ENCODE data around the gene ASTN2.

Gene ASTN2

DNA sequence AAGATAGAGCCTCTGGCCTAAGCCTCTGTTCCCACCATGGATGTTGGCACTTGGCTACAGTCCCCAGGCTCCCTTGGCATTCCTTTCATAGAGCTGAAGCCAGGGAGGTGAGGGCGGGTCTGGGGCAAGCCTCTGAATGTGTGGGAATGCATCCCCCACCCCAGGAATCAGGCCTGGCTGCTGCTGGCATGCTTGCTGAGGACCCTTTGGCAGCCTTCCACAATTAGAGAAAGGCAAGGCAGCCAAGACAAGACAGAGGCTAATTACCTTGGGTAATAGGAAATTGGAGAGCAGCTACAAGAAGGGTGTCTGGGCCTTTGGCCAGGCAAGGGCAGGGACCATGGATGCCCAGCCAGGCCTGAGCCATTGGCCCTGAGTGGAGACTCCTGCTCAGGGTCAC is 932.1 kb downstream of the ASTN2 start:
- no peak overlapping the region for H3K9ac ChIP-seq (ENCODE audit: low read length)
- no peak overlapping the region for H3K27ac ChIP-seq (ENCODE audit: low read depth, low read length, poor library complexity, severe bottlenecking)
- no peaks in the 10 kb centered on the region for H3K36me3 ChIP-seq (ENCODE audit: insufficient read depth, low read length)
- H3K79me2 ChIP-seq (ENCODE audit: insufficient read depth, low read length) = no peaks in the 10 kb centered on the region
- H3K9me2 ChIP-seq (ENCODE audit: low read depth, low read length) = no peaks in the 10 kb centered on the region
- no peak overlapping the region for H3K4me2 ChIP-seq (ENCODE audit: low read length)
- no peak overlapping the region for H3K4me3 ChIP-seq (ENCODE audit: low read depth, low read length, poor library complexity, severe bottlenecking)
- no peak overlapping the region for H2AFZ ChIP-seq (ENCODE audit: low read length)
- no peaks in the 10 kb centered on the region for H3K4me1 ChIP-seq (ENCODE audit: insufficient read depth, low read length, severe bottlenecking)
- no peaks in the 10 kb centered on the region for H3F3A ChIP-seq (ENCODE audit: insufficient read depth, low read length)
- H4K20me1 ChIP-seq (ENCODE audit: insufficient read depth, low read length) = no peaks in the 10 kb centered on the region
- no peaks in the 10 kb centered on the region for H3K27me3 ChIP-seq (ENCODE audit: insufficient read depth, low read length)
- H3K9me3 ChIP-seq (ENCODE audit: low read length) = no peaks in the 10 kb centered on the region
- no peak for TF ChIP-seq EZH2 (IDR thresholded peaks at IDR 0.05; ENCODE audit: borderline replicate concordance, low read length)
- TF ChIP-seq, protein P1, sequence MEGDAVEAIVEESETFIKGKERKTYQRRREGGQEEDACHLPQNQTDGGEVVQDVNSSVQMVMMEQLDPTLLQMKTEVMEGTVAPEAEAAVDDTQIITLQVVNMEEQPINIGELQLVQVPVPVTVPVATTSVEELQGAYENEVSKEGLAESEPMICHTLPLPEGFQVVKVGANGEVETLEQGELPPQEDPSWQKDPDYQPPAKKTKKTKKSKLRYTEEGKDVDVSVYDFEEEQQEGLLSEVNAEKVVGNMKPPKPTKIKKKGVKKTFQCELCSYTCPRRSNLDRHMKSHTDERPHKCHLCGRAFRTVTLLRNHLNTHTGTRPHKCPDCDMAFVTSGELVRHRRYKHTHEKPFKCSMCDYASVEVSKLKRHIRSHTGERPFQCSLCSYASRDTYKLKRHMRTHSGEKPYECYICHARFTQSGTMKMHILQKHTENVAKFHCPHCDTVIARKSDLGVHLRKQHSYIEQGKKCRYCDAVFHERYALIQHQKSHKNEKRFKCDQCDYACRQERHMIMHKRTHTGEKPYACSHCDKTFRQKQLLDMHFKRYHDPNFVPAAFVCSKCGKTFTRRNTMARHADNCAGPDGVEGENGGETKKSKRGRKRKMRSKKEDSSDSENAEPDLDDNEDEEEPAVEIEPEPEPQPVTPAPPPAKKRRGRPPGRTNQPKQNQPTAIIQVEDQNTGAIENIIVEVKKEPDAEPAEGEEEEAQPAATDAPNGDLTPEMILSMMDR (IDR thresholded peaks at IDR 0.05; ENCODE audit: low read length) = no peak

DNA sequence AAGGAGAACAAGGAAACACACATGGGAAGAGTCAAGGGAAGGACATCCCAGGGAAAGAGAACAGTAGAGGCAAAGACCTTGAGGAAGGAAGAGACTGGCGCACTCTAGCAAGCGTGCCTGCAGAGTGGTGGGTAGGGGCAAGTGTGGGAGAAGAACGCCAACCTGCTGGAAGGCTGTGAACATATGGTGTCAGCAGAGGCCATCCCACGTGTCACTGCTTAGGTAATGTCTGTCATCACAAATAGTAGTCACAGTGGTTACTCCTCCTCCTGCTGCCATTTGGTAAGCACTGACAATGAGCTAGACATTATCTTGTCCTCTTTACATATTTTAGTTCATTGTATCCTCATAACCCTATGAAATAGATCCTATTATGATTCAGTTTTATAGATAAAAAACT is 934.2 kb downstream of the ASTN2 start:
- Histone ChIP-seq H3K9me3 (ENCODE audit: low read length) (no peaks in the 10 kb centered on the region), H3K9me2 (ENCODE audit: low read depth, low read length) (no peaks in the 10 kb centered on the region), H3K4me1 (ENCODE audit: insufficient read depth, low read length, severe bottlenecking) (no peaks in the 10 kb centered on the region), H3K4me3 (ENCODE audit: low read depth, low read length, poor library complexity, severe bottlenecking) (no peak overlapping the region), H3K4me2 (ENCODE audit: low read length) (no peak overlapping the region), H3F3A (ENCODE audit: insufficient read depth, low read length) (no peaks in the 10 kb centered on the region), H3K27me3 (ENCODE audit: insufficient read depth, low read length) (no peaks in the 10 kb centered on the region), H3K36me3 (ENCODE audit: insufficient read depth, low read length) (no peaks in the 10 kb centered on the region), H2AFZ (ENCODE audit: low read length) (no peak overlapping the region), H3K79me2 (ENCODE audit: insufficient read depth, low read length) (no peaks in the 10 kb centered on the region), H3K9ac (ENCODE audit: low read length) (no peak overlapping the region), H4K20me1 (ENCODE audit: insufficient read depth, low read length) (no peaks in the 10 kb centered on the region), H3K27ac (ENCODE audit: low read depth, low read length, poor library complexity, severe bottlenecking) (no peak overlapping the region)
- TF ChIP-seq, protein P1 (IDR thresholded peaks at IDR 0.05; ENCODE audit: low read length) = no peak
- no peak for TF ChIP-seq EZH2 (IDR thresholded peaks at IDR 0.05; ENCODE audit: borderline replicate concordance, low read length)

DNA sequence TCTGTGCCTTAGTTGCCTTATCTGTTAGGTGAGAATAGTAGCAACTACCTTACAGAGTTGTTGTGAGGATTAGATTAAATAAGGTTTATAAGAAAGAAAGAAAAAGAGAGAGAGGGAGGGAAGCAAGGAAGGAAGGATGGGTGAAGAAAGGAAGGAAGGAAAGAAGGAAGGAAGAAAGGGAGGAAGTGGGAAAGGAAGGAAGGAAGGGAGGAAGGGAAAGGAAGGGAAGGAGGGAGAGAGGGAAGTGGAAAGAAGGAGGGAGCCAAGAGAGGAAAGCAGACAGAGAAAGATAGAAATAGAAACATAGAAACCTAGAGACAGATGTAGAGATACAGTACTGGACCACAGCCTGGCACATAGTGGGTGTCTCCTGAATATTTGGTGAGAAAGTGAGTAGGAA is 934.9 kb downstream of the ASTN2 start:
- H3K36me3 ChIP-seq (ENCODE audit: insufficient read depth, low read length) = no peaks in the 10 kb centered on the region
- TF ChIP-seq, protein P1 (IDR thresholded peaks at IDR 0.05; ENCODE audit: low read length) = no peak
- no peak for TF ChIP-seq EZH2 (IDR thresholded peaks at IDR 0.05; ENCODE audit: borderline replicate concordance, low read length)
- H3K79me2 ChIP-seq (ENCODE audit: insufficient read depth, low read length) = no peaks in the 10 kb centered on the region
- H3K4me1 ChIP-seq (ENCODE audit: insufficient read depth, low read length, severe bottlenecking) = no peaks in the 10 kb centered on the region
- H4K20me1 ChIP-seq (ENCODE audit: insufficient read depth, low read length) = no peaks in the 10 kb centered on the region
- no peaks in the 10 kb centered on the region for H3K27me3 ChIP-seq (ENCODE audit: insufficient read depth, low read length)
- no peak overlapping the region for H2AFZ ChIP-seq (ENCODE audit: low read length)
- no peaks in the 10 kb centered on the region for H3K9me2 ChIP-seq (ENCODE audit: low read depth, low read length)
- no peak overlapping the region for H3K4me2 ChIP-seq (ENCODE audit: low read length)
- H3K4me3 ChIP-seq (ENCODE audit: low read depth, low read length, poor library complexity, severe bottlenecking) = no peak overlapping the region
- H3K9ac ChIP-seq (ENCODE audit: low read length) = no peak overlapping the region
- no peaks in the 10 kb centered on the region for H3F3A ChIP-seq (ENCODE audit: insufficient read depth, low read length)
- no peaks in the 10 kb centered on the region for H3K9me3 ChIP-seq (ENCODE audit: low read length)
- H3K27ac ChIP-seq (ENCODE audit: low read depth, low read length, poor library complexity, severe bottlenecking) = no peak overlapping the region

Measured in OCI-LY1 (cell line).